HG02678 (cell line): Measurements from ENCODE around the gene GID8.
A peak's percentile ranks its signal among the peaks of the same experiment; 100 is the strongest.

Experiments
- ATAC-seq: cut with Tn5 transposase; IDR thresholded peaks from one replicate; pipeline ENCODE4 v1.9.1; 2021; ENCODE audit warnings: mild to moderate bottlenecking, moderate library complexity; ENCODE audit not compliant: unreplicated experiment

Gene GID8

GRCh38 chr20:62938105-62938888 lies at the start of gene GID8:
Gene GID8 (plus strand): TSS chr20:62938147. CDS start chr20:62941503, 3,356 bp downstream.
- ATAC-seq = peak; percentile 49

- ATAC-seq = no peak
Measured at GRCh38 chr20:62888406-62888805, 49.5 kb upstream of the GID8 start.

- no peak for ATAC-seq
Measured at GRCh38 chr20:62888910-62889309, 49.0 kb upstream of the GID8 start.

GRCh38 chr20:62889411-62889810 lies 48.5 kb upstream of the GID8 start:
- ATAC-seq = no peak

GRCh38 chr20:62889871-62890270 lies 48.1 kb upstream of the GID8 start:
- ATAC-seq = no peak

GRCh38 chr20:62890444-62890843 lies 47.5 kb upstream of the GID8 start:
- no peak for ATAC-seq

GRCh38 chr20:62891111-62891510 lies 46.8 kb upstream of the GID8 start:
- ATAC-seq = no peak

- no peak for ATAC-seq
Measured at GRCh38 chr20:62892348-62893304, 45.3 kb upstream of the GID8 start.

GRCh38 chr20:62893700-62894099 lies 44.2 kb upstream of the GID8 start:
- ATAC-seq = no peak

GRCh38 chr20:62894261-62894660 lies 43.7 kb upstream of the GID8 start:
- ATAC-seq = no peak

GRCh38 chr20:62895539-62895938 lies 42.4 kb upstream of the GID8 start:
- no peak for ATAC-seq

- no peak for ATAC-seq
Measured at GRCh38 chr20:62896526-62896925, 41.4 kb upstream of the GID8 start.

- ATAC-seq = no peak
Measured at GRCh38 chr20:62897666-62898065, 40.3 kb upstream of the GID8 start.

GRCh38 chr20:62898093-62898964 lies 39.6 kb upstream of the GID8 start:
- ATAC-seq = no peak

- ATAC-seq = no peak
Measured at GRCh38 chr20:62898970-62899632, 38.8 kb upstream of the GID8 start.

- ATAC-seq = no peak
Measured at GRCh38 chr20:62899633-62900051, 38.3 kb upstream of the GID8 start.

GRCh38 chr20:62900052-62900691 lies 37.8 kb upstream of the GID8 start:
- peak; percentile 80 for ATAC-seq

GRCh38 chr20:62900692-62901584 lies 37.0 kb upstream of the GID8 start:
- ATAC-seq = no peak

GRCh38 chr20:62901891-62902290 lies 36.1 kb upstream of the GID8 start:
- ATAC-seq = no peak
